Naive thymus-derived CD4-positive, alpha-beta T cell (primary cell): ENCODE measurements around the gene DPH5. TPM values are rescaled to one million over a fixed set of nuclear protein-coding genes. Genes with fewer than 3 reads are reported as not detected.

Source experiments
- ATAC-seq: fragments of 150-1000 bp; cut with Tn5 transposase; 2 replicates; pipeline ENCODE4 v1.10.0; 2021; ENCODE audit warnings: mild to moderate bottlenecking, moderate library complexity
- CTCF ChIA-PET: fragments of 350-600 bp; sonication (Branson Sonifier 250); formaldehyde crosslinking; loops from one replicate; lab custom pipeline; 2021; ENCODE audit warnings: antibody characterized with exemption; lab: Charles Lee
- POLR2A ChIA-PET: fragments of 350-600 bp; sonication (Branson Sonifier 250); formaldehyde crosslinking; loops from one replicate; lab custom pipeline; 2021; ENCODE audit warnings: antibody characterized with exemption, inconsistent platforms; lab: Charles Lee
- DNase-seq, 9 donors: peaks; one replicate each; pipeline versions ENCODE4 v3.0.0 to v3.0.0-alpha.2; 2020 to 2022; ENCODE audit warnings: mixed read lengths in 1 of 9
- H3K27ac ChIP-seq: one replicate; pipeline ENCODE4 v1.7.0; 2013; ENCODE audit warnings: mild to moderate bottlenecking, low read depth, low read length, moderate library complexity
- H3K27me3 ChIP-seq, 2 donors: one replicate each; pipeline ENCODE4 v1.7.0; 2013; ENCODE audit warnings: low read length in 2 of 2, mild to moderate bottlenecking in 2 of 2, moderate library complexity in 2 of 2; ENCODE audit not compliant: control insufficient read depth in 2 of 2, insufficient read depth in 2 of 2
- H3K36me3 ChIP-seq, 3 experiments: 1 replicate in 2 of 3; 2 replicates in 1 of 3; pipeline ENCODE4 v1.7.0; 2013; ENCODE audit warnings: low read length in 3 of 3, mild to moderate bottlenecking in 3 of 3, moderate library complexity in 1 of 3; ENCODE audit not compliant: insufficient read depth in 3 of 3, control insufficient read depth in 2 of 3
- H3K4me1 ChIP-seq, 2 donors: one replicate each; pipeline ENCODE4 v1.7.0; 2013; ENCODE audit warnings: low read length in 2 of 2, mild to moderate bottlenecking in 2 of 2, moderate library complexity in 1 of 2; ENCODE audit not compliant: control insufficient read depth in 2 of 2, insufficient read depth in 2 of 2
- H3K4me3 ChIP-seq: 2 replicates; pipeline ENCODE4 v1.7.0; 2013; ENCODE audit warnings: mild to moderate bottlenecking, low read length
- H3K9me3 ChIP-seq, 3 experiments: 1 replicate in 2 of 3; 2 replicates in 1 of 3; pipeline ENCODE4 v1.7.0; 2013; ENCODE audit warnings: low read length in 3 of 3; ENCODE audit not compliant: control insufficient read depth in 2 of 3
- H3K27ac Mint-ChIP-seq, 9 donors: one replicate each; pipeline ENCODE4 v1.8.0; 2020 to 2022; ENCODE audit warnings: mixed read lengths in 9 of 9, mild to moderate bottlenecking in 8 of 9, moderate library complexity in 5 of 9, inconsistent platforms in 2 of 9
- H3K27me3 Mint-ChIP-seq, 5 donors: one replicate each; pipeline ENCODE4 v1.8.0; 2021 to 2022; ENCODE audit warnings: mixed read lengths in 5 of 5, mild to moderate bottlenecking in 1 of 5
- H3K36me3 Mint-ChIP-seq, 5 donors: one replicate each; pipeline ENCODE4 v1.8.0; 2020 to 2022; ENCODE audit warnings: mixed read lengths in 5 of 5, mild to moderate bottlenecking in 3 of 5, inconsistent platforms in 1 of 5
- H3K4me1 Mint-ChIP-seq, 7 donors: one replicate each; pipeline ENCODE4 v1.8.0; 2020 to 2022; ENCODE audit warnings: mixed read lengths in 7 of 7, mild to moderate bottlenecking in 3 of 7, inconsistent platforms in 1 of 7
- H3K4me3 Mint-ChIP-seq, 10 donors: one replicate each; pipeline ENCODE4 v1.8.0; 2020 to 2022; ENCODE audit warnings: mild to moderate bottlenecking in 10 of 10, mixed read lengths in 10 of 10, moderate library complexity in 6 of 10, inconsistent platforms in 2 of 10
- H3K9me3 Mint-ChIP-seq, 11 donors: one replicate each; pipeline ENCODE4 v1.8.0; 2020 to 2022; ENCODE audit warnings: mixed read lengths in 11 of 11, mild to moderate bottlenecking in 4 of 11, inconsistent platforms in 1 of 11, moderate library complexity in 1 of 11
- intact Hi-C, 2 donors: fragments of 100-400 bp; cut with micrococcal nuclease; formaldehyde crosslinking; loops; one replicate each; pipeline ENCODE4 v1.15.1; 2023
- polyA plus RNA-seq, 2 donors: library from polyadenylated mRNA; unstranded; fragments of 300-500 nt; fragmentation: Illumina TruSeq; gene quantifications; one replicate each; pipeline ENCODE4 v1.2.3, GENCODE V29; 2021
- total RNA-seq, 6 experiments: library from RNA in 5 of 6; stranded (reverse) in 5 of 6; gene quantifications; 1 replicate in 5 of 6; 2 replicates in 1 of 6; pipeline ENCODE4 v1.2.3 and lab custom pipeline; 2021 to 2026

Gene DPH5
- total and polyA plus RNA-seq, 7 experiments from 2014 or later: 26.3 to 72.2 (median 53.7) TPM

DNA sequence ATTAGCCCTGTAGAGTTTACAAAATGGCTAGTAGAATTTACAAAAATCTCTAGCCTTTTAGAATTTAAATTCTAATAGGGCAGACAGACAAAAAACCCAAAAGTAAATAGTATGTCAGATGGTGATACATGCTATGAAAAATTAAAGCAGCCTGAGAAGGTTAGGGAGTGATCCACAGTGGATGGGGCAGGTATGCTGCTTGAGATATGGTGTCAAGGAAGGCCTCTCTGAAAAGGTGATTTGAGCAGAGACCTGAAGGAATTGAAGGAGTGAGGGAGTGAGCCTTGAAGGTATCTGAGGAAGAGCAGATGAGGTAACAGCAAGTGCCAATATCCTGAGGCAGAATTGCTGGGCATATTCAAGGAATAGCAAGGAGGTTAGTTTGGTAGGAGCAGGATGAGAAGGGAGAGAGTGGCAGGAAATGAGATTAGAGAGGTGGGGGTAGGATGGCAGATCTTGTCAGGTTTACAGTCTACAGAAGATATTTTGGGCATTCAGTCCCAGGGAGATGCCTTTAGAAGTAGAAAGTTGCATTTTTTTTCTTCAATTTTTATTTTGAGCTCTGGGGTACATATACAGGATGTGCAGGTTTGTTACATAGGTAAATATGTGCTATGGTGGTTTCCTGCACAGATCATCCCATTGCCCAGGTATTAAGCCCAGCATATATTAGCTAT, 40.8 kb upstream of the DPH5 start:
- H3K9me3 ChIP-seq: no peaks in the 10 kb centered on the region
- ATAC-seq (peak; percentile 14), DNase-seq (peak in 2 of 9 donors; percentile 1 to 21)
- H3K4me3 ChIP-seq: no peak overlapping the region
- Mint-ChIP-seq H3K4me1 (peaks cover 31 to 81% (median 71%) of the 10 kb centered on the region in 7 donors), H3K36me3 (peaks cover 0 to 37% (median 4%) of the 10 kb centered on the region in 5 donors), H3K27ac (peak overlapping the region; percentile 64 to 96 (median 88)), H3K9me3 (peaks cover 0 to 8% (median 0%) of the 10 kb centered on the region in 11 donors), H3K27me3 (no peaks in the 10 kb centered on the region), H3K4me3 (peak overlapping the region; percentile 6 to 82 (median 38))
- H3K36me3 ChIP-seq: no peaks in the 10 kb centered on the region
- H3K4me1 ChIP-seq: peaks cover 8 to 31% of the 10 kb centered on the region in 2 donors
- H3K27me3 ChIP-seq: no peaks in the 10 kb centered on the region
- ChIA-PET CTCF (no interaction called here), POLR2A (interaction anchor here (1.0 to 1.1 kb wide), 3 partner anchors 42 to 170 kb away, joined by 3 read pairs; no protein-coding TSS in a partner anchor)
- H3K27ac ChIP-seq: peak overlapping the region; percentile 60
- intact Hi-C loops: loop anchor here (1.0 to 5.0 kb wide), 5 partner anchors 10 to 171 kb away; partner anchors contain the start of gene S1PR1 (in 1 of the 2)

DNA sequence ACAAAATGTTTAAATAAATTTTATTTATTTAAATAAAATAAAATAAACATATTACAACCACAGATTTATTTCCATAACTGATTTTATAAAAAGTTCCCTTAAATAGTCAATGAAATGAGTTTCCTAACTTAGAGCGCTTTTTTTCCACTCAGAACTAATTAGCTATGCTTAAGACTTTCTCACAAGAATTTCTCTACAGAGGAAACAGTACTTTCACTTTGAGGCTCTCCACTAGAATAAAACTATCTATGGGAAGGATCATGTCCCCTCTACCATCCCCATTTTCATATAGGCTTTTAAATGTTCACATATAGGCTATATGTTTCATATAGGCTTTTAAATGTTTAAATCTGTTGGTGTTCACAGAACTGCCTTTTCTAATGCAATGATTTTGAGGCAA, 40.0 kb upstream of the DPH5 start:
- Histone ChIP-seq H3K27me3 (no peaks in the 10 kb centered on the region), H3K36me3 (no peaks in the 10 kb centered on the region), H3K4me3 (no peak overlapping the region), H3K9me3 (no peaks in the 10 kb centered on the region), H3K4me1 (peaks cover 8 to 30% of the 10 kb centered on the region in 2 donors), H3K27ac (peak overlapping the region; percentile 60)
- H3K4me1 Mint-ChIP-seq: peaks cover 29 to 78% (median 68%) of the 10 kb centered on the region in 7 donors
- H3K36me3 Mint-ChIP-seq: peaks cover 0 to 37% (median 7%) of the 10 kb centered on the region in 5 donors
- ChIA-PET POLR2A (interaction anchor here (1.0 kb wide), 1 partner anchor 170 kb away, joined by 3 read pairs; no protein-coding TSS in a partner anchor), CTCF (no interaction called here)
- ATAC-seq (peak; percentile 32), DNase-seq (peak in 4 of 9 donors; percentile 17 to 32 (median 23))
- peak overlapping the region; percentile 70 to 96 (median 85) for H3K27ac Mint-ChIP-seq
- intact Hi-C loops: loop anchor here in 1 of 2 donors (1.0 to 5.0 kb wide), 4 partner anchors 9 to 172 kb away; partner anchors contain the start of gene S1PR1
- H3K27me3 Mint-ChIP-seq: no peaks in the 10 kb centered on the region
- H3K4me3 Mint-ChIP-seq: peak overlapping the region; percentile 41 to 82 (median 72)
- peaks cover 0 to 8% (median 0%) of the 10 kb centered on the region in 11 donors for H3K9me3 Mint-ChIP-seq

DNA sequence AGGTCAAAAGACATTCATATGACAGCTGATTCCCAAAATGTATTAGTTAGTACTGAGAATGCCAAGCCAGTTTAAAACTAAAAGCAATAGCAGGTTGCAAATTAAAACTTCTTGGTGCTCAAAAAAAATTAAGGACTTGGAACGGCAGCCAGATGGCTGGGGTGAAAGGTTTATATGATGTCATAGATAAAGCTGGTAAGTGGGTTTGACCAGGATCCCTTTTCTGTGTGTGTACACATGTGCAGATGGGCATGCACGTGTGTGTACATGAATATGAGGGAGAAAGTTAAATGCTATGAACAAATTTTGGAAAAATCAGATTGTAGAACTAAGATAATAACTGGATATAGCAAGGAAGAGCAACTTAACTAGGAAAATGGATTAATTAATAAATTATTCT, 39.1 kb upstream of the DPH5 start:
- peaks cover 8 to 22% of the 10 kb centered on the region in 2 donors for H3K4me1 ChIP-seq
- peak overlapping the region in 7 of 9 donors; percentile 38 to 91 (median 79) for H3K27ac Mint-ChIP-seq
- no peak for ATAC-seq
- H3K36me3 ChIP-seq: no peaks in the 10 kb centered on the region
- no peak overlapping the region for H3K4me3 ChIP-seq
- peak overlapping the region in 5 of 10 donors; percentile 25 to 50 (median 33) for H3K4me3 Mint-ChIP-seq
- ChIA-PET CTCF (interaction anchor here (1.7 kb wide), 1 partner anchor 224 kb away, joined by 5 read pairs; no protein-coding TSS in a partner anchor), POLR2A (interaction anchor here (0.6 to 1.7 kb wide), 5 partner anchors 47 to 634 kb away, joined by 3 to 8 read pairs (median 4); no protein-coding TSS in a partner anchor)
- peaks cover 0 to 6% (median 0%) of the 10 kb centered on the region in 11 donors for H3K9me3 Mint-ChIP-seq
- intact Hi-C loops: loop anchor here in 1 of 2 donors (1.0 to 5.0 kb wide), 5 partner anchors 10 to 173 kb away; partner anchors contain the start of genes DPH5 and S1PR1
- no peaks in the 10 kb centered on the region for H3K9me3 ChIP-seq
- H3K36me3 Mint-ChIP-seq: peaks cover 0 to 40% (median 16%) of the 10 kb centered on the region in 5 donors
- peaks cover 25 to 79% (median 67%) of the 10 kb centered on the region in 7 donors for H3K4me1 Mint-ChIP-seq
- no peaks in the 10 kb centered on the region for H3K27me3 Mint-ChIP-seq
- no peaks in the 10 kb centered on the region for H3K27me3 ChIP-seq
- no peak overlapping the region for H3K27ac ChIP-seq
- no peak for DNase-seq

DNA sequence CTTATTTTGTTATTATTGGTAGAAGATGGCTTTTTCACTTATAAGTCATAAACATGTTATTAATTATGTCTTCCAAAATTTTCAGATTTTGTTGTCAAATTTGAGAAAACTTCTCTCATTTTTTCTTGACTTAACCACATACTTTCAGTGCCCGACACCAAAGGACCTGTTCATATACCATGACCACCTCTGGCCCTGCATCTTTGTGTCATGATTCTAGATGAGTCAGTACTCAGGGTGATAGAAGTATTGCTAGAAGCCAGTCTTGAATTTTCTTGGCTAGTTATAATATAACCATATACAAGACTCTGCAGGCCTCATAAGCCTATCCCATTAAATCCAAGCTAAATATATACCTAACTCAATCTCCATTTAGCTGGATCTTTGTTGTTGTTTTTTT, 35.4 kb upstream of the DPH5 start:
- POLR2A ChIA-PET: no interaction called here
- Mint-ChIP-seq H3K27ac (peak overlapping the region in 1 of 9 donors; percentile 68), H3K9me3 (peaks cover 0 to 10% (median 2%) of the 10 kb centered on the region in 11 donors), H3K36me3 (peaks cover 8 to 37% (median 27%) of the 10 kb centered on the region in 5 donors), H3K4me3 (no peak overlapping the region), H3K27me3 (no peaks in the 10 kb centered on the region), H3K4me1 (peaks cover 12 to 50% (median 39%) of the 10 kb centered on the region in 7 donors)
- H3K27me3 ChIP-seq: no peaks in the 10 kb centered on the region
- ATAC-seq (no peak), DNase-seq (no peak)
- H3K4me1 ChIP-seq: peaks cover 0 to 12% of the 10 kb centered on the region in 2 donors
- H3K27ac ChIP-seq: no peak overlapping the region
- CTCF ChIA-PET: no interaction called here
- H3K4me3 ChIP-seq: no peak overlapping the region
- no peaks in the 10 kb centered on the region for H3K36me3 ChIP-seq
- intact Hi-C loops: loop anchor here in 1 of 2 donors (5.0 kb wide), 1 partner anchor 34 kb away; the partner anchor contains the start of gene DPH5
- no peaks in the 10 kb centered on the region for H3K9me3 ChIP-seq

DNA sequence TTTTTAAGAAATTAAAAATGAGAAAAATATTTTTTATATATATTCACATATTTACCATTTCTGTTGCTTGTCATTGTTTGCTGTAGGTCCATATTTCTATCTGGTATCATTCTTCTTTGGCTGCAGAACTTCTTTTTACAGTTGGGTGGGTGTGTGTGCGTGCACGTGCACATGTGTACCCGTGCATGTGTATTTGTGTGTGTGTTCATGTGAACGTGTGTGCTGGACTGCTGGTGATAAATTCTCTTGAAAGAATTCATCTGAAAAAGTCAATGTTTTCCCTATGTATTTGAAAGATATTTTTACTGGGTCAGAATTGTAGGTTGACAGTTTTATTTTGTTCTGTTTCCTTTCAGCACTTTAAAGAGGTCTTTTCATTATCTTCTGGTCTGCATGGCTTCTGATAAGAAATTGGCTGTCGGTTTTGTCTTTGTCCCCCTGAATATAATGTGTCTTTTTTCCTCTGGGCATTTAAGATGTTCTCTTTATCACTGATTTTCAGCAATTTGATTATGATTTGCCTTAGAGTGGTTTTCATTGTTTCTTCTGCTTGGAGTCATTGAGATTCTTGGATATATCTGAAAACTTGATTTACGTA, 34.5 kb upstream of the DPH5 start:
- Mint-ChIP-seq H3K36me3 (peaks cover 8 to 42% (median 27%) of the 10 kb centered on the region in 5 donors), H3K9me3 (peaks cover 0 to 10% (median 2%) of the 10 kb centered on the region in 11 donors), H3K4me3 (no peak overlapping the region), H3K27ac (peak overlapping the region in 5 of 9 donors; percentile 13 to 60 (median 32)), H3K4me1 (peaks cover 12 to 47% (median 36%) of the 10 kb centered on the region in 7 donors), H3K27me3 (no peaks in the 10 kb centered on the region)
- intact Hi-C loops: loop anchor here in 1 of 2 donors (5.0 kb wide), 2 partner anchors 33 to 53 kb away; partner anchors contain the start of gene DPH5
- Histone ChIP-seq H3K27me3 (no peaks in the 10 kb centered on the region), H3K4me1 (peaks cover 0 to 10% of the 10 kb centered on the region in 2 donors), H3K9me3 (no peaks in the 10 kb centered on the region), H3K4me3 (no peak overlapping the region), H3K27ac (no peak overlapping the region), H3K36me3 (no peaks in the 10 kb centered on the region)
- ChIA-PET POLR2A (no interaction called here), CTCF (no interaction called here)
- ATAC-seq (no peak), DNase-seq (no peak)

DNA sequence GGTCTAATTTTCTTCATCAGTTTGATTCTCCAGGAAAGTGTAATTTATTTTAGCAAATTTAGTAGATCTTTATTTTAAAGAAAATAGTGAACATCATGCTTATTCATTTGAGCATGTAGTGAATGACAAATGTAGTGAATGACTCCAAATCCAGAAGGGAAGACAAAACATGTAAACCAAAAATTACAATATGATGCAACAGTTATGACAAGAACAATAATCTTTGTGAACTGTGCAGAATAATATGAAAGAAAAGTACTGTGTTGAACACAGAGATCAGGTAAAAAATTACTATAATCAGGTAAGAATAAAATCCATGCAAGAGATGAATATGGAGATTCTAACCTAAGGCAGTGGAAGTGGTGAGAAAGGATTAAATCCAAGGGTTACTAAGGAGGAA, 30.0 kb upstream of the DPH5 start:
- Histone ChIP-seq H3K4me3 (no peak overlapping the region), H3K27ac (no peak overlapping the region), H3K4me1 (no peaks in the 10 kb centered on the region), H3K36me3 (no peaks in the 10 kb centered on the region), H3K27me3 (no peaks in the 10 kb centered on the region), H3K9me3 (no peaks in the 10 kb centered on the region)
- ATAC-seq: no peak
- peaks cover 6 to 34% (median 27%) of the 10 kb centered on the region in 7 donors for H3K4me1 Mint-ChIP-seq
- POLR2A ChIA-PET: interaction anchor here (0.5 to 1.9 kb wide), 2 partner anchors 11 to 132 kb away, joined by 3 to 4 read pairs; no protein-coding TSS in a partner anchor
- peaks cover 0 to 9% (median 2%) of the 10 kb centered on the region in 11 donors for H3K9me3 Mint-ChIP-seq
- H3K36me3 Mint-ChIP-seq: peaks cover 12 to 47% (median 30%) of the 10 kb centered on the region in 5 donors
- H3K27ac Mint-ChIP-seq: no peak overlapping the region
- intact Hi-C loops: loop anchor here in 1 of 2 donors (1.0 to 5.0 kb wide), 2 partner anchors 11 to 48 kb away; no protein-coding TSS in a partner anchor
- CTCF ChIA-PET: interaction anchor here (0.6 to 1.2 kb wide), 2 partner anchors 19 to 303 kb away, joined by 3 read pairs; no protein-coding TSS in a partner anchor
- no peak for DNase-seq
- no peaks in the 10 kb centered on the region for H3K27me3 Mint-ChIP-seq
- H3K4me3 Mint-ChIP-seq: no peak overlapping the region
